Stimulated activated CD4-positive, alpha-beta T cell treated with anti-CD3 and anti-CD28 coated beads, TNF-alpha, amount 100 ng/mL, for 4 hours (primary cell): Measurements from ENCODE around the gene CORO6.
A peak's percentile ranks its signal among the peaks of the same experiment; 100 is the strongest.
"Not testable (repeated sequence)": the region's sequence is repeated elsewhere in the genome, so short reads cannot be mapped to it uniquely, and the experiment has no call there.

Experiments
- DNase-seq, 3 experiments: peaks; one replicate each; pipeline ENCODE4 v3.0.0-alpha.2; 2020; ENCODE audit warnings: low read depth in 3 of 3

Gene CORO6

GRCh38 chr17:29622337-29623282 lies at the start of gene CORO6:
Gene CORO6 (minus strand): TSS chr17:29622912. CDS start chr17:29621421, 1,491 bp downstream.
- peak in 2 of 3 experiments; percentile 45 to 50 for DNase-seq

GRCh38 chr17:29671661-29672060 lies 48.9 kb upstream of the CORO6 start:
- DNase-seq: no peak

- no peak for DNase-seq
Observed at GRCh38 chr17:29669266-29669665, 46.6 kb upstream of the CORO6 start.

GRCh38 chr17:29667969-29668368 lies 45.3 kb upstream of the CORO6 start:
- DNase-seq: no peak

- DNase-seq: no peak
Observed at GRCh38 chr17:29665481-29665810, 42.7 kb upstream of the CORO6 start.

- no peak for DNase-seq
Observed at GRCh38 chr17:29664743-29665480, 42.2 kb upstream of the CORO6 start.

GRCh38 chr17:29663155-29663554 lies 40.4 kb upstream of the CORO6 start:
- DNase-seq: no peak

GRCh38 chr17:29661213-29661612 lies 38.5 kb upstream of the CORO6 start:
- DNase-seq: no peak

- no peak for DNase-seq
Observed at GRCh38 chr17:29659155-29659554, 36.4 kb upstream of the CORO6 start.

- DNase-seq: no peak
Observed at GRCh38 chr17:29655323-29655722, 32.6 kb upstream of the CORO6 start.

- DNase-seq: no peak
Observed at GRCh38 chr17:29653995-29654714, 31.4 kb upstream of the CORO6 start.

- DNase-seq: no peak
Observed at GRCh38 chr17:29652976-29653375, 30.3 kb upstream of the CORO6 start.

- DNase-seq: not testable (repeated sequence)
Observed at GRCh38 chr17:29651913-29652312, 29.2 kb upstream of the CORO6 start.

GRCh38 chr17:29650396-29650795 lies 27.7 kb upstream of the CORO6 start:
- no peak for DNase-seq

GRCh38 chr17:29649359-29649758 lies 26.6 kb upstream of the CORO6 start:
- DNase-seq: no peak

- no peak for DNase-seq
Observed at GRCh38 chr17:29648005-29648404, 25.3 kb upstream of the CORO6 start.

GRCh38 chr17:29645515-29646051 lies 22.9 kb upstream of the CORO6 start:
- no peak for DNase-seq

GRCh38 chr17:29643817-29644160 lies 21.1 kb upstream of the CORO6 start:
- no peak for DNase-seq

- no peak for DNase-seq
Observed at GRCh38 chr17:29642171-29642611, 19.5 kb upstream of the CORO6 start.

GRCh38 chr17:29640981-29641642 lies 18.4 kb upstream of the CORO6 start:
- no peak for DNase-seq

- DNase-seq: no peak
Observed at GRCh38 chr17:29640413-29640812, 17.7 kb upstream of the CORO6 start.
